Activated CD4-positive, alpha-beta T cell treated with anti-CD3 and anti-CD28 coated beads, Interleukin-2, amount 10 ng/mL, durations not matched to agents 7 days and 5 days (primary cell): ENCODE data around the gene LARGE1. TPM values are rescaled to one million over a fixed set of nuclear protein-coding genes. Genes with fewer than 3 reads are reported as not detected.

ENCODE experiments used
- CTCF ChIA-PET: fragments of 350-600 bp; sonication (Branson Sonifier 250); formaldehyde crosslinking; loops from one replicate; lab custom pipeline; 2021; ENCODE audit warnings: antibody characterized with exemption; lab: Charles Lee
- POLR2A ChIA-PET: fragments of 350-600 bp; sonication (Branson Sonifier 250); formaldehyde crosslinking; loops from one replicate; lab custom pipeline; 2021; ENCODE audit warnings: antibody characterized with exemption; lab: Charles Lee
- DNase-seq: peaks from one replicate; pipeline ENCODE4 v3.0.0-alpha.2; 2020
- H3K27ac Mint-ChIP-seq: one replicate; pipeline ENCODE4 v1.8.0; 2021; ENCODE audit warnings: mild to moderate bottlenecking, moderate library complexity, mixed read lengths
- H3K27me3 Mint-ChIP-seq: one replicate; pipeline ENCODE4 v1.8.0; 2021; ENCODE audit warnings: mixed read lengths
- H3K36me3 Mint-ChIP-seq: one replicate; pipeline ENCODE4 v1.8.0; 2021; ENCODE audit warnings: low read depth, mixed read lengths
- H3K4me1 Mint-ChIP-seq: one replicate; pipeline ENCODE4 v1.8.0; 2021; ENCODE audit warnings: mixed read lengths
- H3K4me3 Mint-ChIP-seq: one replicate; pipeline ENCODE4 v1.8.0; 2021; ENCODE audit warnings: mild to moderate bottlenecking, moderate library complexity, mixed read lengths
- H3K9me3 Mint-ChIP-seq: one replicate; pipeline ENCODE4 v1.8.0; 2021; ENCODE audit warnings: mixed read lengths
- total RNA-seq, 2 experiments: library from RNA; stranded (reverse); gene quantifications; one replicate each; pipeline ENCODE4 v1.2.3, GENCODE V29; 2021

Gene LARGE1
- total RNA-seq, 2 experiments from 2014 or later = 0.21 to 0.40 TPM

DNA sequence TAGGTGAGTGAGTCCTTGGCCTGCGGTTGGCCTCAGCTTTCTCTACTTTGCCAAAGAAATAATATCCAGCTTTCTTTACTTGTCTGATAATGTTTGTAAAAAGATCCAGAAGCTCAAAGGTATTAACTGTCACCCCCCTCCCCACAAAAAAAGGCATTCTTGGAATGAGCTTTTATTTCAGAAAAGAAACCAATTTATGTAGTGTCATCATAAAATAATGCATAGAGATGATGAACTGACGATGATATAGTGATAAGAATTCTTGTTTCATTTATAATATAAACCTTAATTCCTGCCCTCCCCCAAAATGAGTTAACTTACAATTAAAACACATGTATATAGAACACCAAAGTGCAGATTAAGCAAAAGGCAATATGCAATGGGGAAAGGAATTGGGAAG is 191.4 kb downstream of the LARGE1 start:
- H3K36me3 Mint-ChIP-seq = no peaks in the 10 kb centered on the region

DNA sequence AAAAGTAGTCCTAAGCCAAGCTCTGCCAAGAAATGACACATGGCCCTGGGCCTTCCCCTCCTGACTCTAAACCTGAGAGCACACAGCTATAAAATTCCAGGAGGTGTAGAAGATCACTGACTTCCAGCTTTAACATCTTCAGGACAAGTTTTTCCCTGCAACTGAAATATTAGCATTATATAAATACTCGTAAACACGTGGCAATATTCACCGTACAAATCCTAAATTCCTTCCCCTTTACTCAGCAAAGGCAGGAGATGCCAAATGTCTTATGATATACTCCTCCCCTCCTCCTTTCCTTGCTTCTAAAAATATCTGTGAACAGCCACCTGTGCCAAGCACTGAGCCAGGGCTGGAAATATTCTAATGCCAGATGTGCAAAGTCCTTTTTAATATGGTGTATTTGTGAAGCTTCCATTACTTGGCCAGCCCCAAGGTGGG is 194.0 kb downstream of the LARGE1 start:
- ChIA-PET POLR2A (interaction anchor here (0.7 kb wide), 1 partner anchor 1080 kb away, joined by 3 read pairs; no protein-coding TSS in a partner anchor), CTCF (no interaction called here)
- no peak for DNase-seq
- no peak overlapping the region for H3K27ac Mint-ChIP-seq
- H3K9me3 Mint-ChIP-seq = peaks cover 23% of the 10 kb centered on the region
- H3K4me1 Mint-ChIP-seq = no peaks in the 10 kb centered on the region
- H3K4me3 Mint-ChIP-seq = no peak overlapping the region
- no peaks in the 10 kb centered on the region for H3K27me3 Mint-ChIP-seq
- no peaks in the 10 kb centered on the region for H3K36me3 Mint-ChIP-seq

More for the DNA sequence above, 191.4 kb downstream of the LARGE1 start:
- CTCF ChIA-PET = no interaction called here
- no peak overlapping the region for H3K4me3 Mint-ChIP-seq
- no peak for DNase-seq
- POLR2A ChIA-PET = no interaction called here
- H3K27me3 Mint-ChIP-seq = no peaks in the 10 kb centered on the region
- H3K27ac Mint-ChIP-seq = no peak overlapping the region
- H3K4me1 Mint-ChIP-seq = no peaks in the 10 kb centered on the region
- peaks cover 24% of the 10 kb centered on the region for H3K9me3 Mint-ChIP-seq

DNA sequence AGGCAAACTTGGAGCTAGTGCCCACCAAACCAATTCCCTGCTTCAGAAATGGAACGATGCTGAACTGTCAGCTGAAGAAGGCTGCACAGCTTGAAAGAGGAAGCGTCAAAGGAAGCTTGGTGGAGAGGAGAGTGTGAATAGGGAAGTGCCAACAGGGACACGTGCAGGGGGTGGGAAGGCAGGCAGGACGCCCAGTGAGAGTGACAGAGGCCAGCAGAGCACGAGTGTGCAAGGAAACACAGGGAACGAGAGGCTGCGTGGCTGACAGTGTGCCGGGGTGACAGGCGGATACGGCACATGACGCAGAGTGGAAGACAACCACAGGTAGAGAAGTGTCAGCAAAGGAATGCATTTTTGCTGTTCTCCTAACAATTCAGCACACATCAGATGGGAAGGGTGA is 196.4 kb downstream of the LARGE1 start:
- H3K9me3 Mint-ChIP-seq = peaks cover 27% of the 10 kb centered on the region
- no peaks in the 10 kb centered on the region for H3K36me3 Mint-ChIP-seq
- POLR2A ChIA-PET = no interaction called here
- CTCF ChIA-PET = no interaction called here
- no peak overlapping the region for H3K27ac Mint-ChIP-seq
- H3K4me3 Mint-ChIP-seq = no peak overlapping the region
- no peaks in the 10 kb centered on the region for H3K27me3 Mint-ChIP-seq
- DNase-seq = no peak
- H3K4me1 Mint-ChIP-seq = no peaks in the 10 kb centered on the region

DNA sequence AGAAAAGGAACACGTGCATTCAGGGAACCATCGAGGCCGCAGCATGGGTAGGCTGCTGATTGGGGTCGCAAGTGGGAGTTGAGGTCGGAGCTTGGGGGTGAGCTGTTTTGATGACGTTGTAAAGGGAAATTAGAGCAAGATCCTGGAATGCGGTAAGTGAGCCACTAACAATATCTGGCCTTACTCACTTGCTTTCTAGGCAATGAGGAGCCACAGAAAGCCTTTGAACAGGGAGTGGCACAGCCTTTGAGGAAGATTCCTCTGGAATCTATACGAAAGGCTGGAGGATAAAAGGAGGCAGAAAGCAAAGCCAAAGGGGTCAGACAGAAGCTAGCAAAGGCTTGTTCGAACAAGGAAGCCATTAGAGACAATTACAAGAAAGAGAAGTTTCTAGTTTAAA is 197.5 kb downstream of the LARGE1 start:
- no peaks in the 10 kb centered on the region for H3K36me3 Mint-ChIP-seq
- no peak for DNase-seq
- no peaks in the 10 kb centered on the region for H3K4me1 Mint-ChIP-seq
- CTCF ChIA-PET = no interaction called here
- POLR2A ChIA-PET = no interaction called here
- no peak overlapping the region for H3K27ac Mint-ChIP-seq
- H3K27me3 Mint-ChIP-seq = no peaks in the 10 kb centered on the region
- H3K4me3 Mint-ChIP-seq = no peak overlapping the region
- peaks cover 34% of the 10 kb centered on the region for H3K9me3 Mint-ChIP-seq

DNA sequence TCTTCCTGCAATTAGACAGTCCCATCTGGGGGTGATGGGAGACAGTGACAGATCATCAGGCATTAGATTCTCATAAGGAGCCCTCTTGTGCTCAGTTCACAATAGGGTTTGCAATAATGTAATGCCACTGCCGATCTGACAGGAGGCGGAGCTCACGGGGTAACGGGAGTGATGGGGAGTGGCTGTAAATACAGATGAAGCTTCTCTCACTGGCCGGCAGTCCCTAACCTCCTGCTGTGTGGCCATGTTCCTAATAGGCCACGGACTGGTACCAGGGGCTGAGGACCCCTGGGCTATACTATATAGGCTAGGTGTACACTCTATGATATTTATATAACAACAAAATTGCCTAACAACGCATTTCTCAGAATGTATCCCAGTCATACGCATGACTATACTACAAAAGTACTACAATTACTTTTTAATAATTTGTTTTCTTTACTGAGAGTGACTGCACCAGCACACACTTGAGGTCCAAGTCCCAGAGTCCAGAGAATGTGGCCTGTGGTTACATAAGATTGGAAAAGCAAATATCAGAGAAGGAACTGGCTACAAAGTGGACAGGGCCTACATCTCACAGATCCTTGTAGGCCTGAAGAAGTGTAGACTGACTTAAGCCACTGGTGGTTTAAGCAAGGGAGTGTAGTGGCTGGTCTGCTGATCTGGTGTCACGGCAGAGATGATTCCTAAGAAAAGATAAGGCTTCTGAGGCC is 200.0 kb downstream of the LARGE1 start:
- Mint-ChIP-seq H3K27ac (no peak overlapping the region), H3K9me3 (peaks cover 35% of the 10 kb centered on the region), H3K36me3 (no peaks in the 10 kb centered on the region), H3K4me3 (no peak overlapping the region), H3K4me1 (no peaks in the 10 kb centered on the region), H3K27me3 (no peaks in the 10 kb centered on the region)
- no peak for DNase-seq
- CTCF ChIA-PET = no interaction called here
- POLR2A ChIA-PET = no interaction called here

DNA sequence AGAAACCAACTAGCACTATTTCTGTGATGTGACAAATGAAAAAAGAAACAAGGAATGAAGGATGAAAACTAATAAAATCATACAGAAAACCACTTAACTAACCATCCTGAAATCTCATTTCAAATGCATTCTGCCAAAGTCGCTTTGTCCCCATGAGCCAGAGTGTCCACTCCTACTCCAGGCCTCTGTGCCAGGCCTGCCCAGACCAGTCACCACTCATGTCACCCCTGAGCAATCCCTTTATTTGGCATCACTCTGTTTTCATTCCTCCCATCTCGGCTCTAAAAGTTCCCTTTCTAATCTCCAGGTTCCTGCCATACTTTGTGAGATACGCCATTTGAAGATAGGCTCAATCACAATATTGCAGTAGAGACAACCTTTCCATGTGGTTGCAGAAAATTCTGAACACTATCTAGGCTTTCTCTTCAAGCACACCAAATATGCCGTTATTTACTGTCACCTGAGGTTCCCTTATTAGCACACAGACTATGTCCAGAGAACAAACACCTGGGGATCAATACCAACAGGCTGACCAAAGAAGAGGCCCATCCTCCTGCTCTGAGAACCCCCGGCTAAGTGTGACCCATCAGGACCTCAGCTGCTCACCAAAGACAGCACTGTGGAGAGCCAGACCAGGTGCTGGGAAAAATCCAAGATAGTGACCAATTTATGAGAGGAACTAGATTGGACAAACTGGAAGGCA is 202.4 kb downstream of the LARGE1 start:
- Mint-ChIP-seq H3K4me1 (no peaks in the 10 kb centered on the region), H3K4me3 (no peak overlapping the region), H3K36me3 (no peaks in the 10 kb centered on the region), H3K9me3 (peaks cover 42% of the 10 kb centered on the region), H3K27me3 (no peaks in the 10 kb centered on the region), H3K27ac (no peak overlapping the region)
- DNase-seq = no peak
- ChIA-PET POLR2A (no interaction called here), CTCF (no interaction called here)

DNA sequence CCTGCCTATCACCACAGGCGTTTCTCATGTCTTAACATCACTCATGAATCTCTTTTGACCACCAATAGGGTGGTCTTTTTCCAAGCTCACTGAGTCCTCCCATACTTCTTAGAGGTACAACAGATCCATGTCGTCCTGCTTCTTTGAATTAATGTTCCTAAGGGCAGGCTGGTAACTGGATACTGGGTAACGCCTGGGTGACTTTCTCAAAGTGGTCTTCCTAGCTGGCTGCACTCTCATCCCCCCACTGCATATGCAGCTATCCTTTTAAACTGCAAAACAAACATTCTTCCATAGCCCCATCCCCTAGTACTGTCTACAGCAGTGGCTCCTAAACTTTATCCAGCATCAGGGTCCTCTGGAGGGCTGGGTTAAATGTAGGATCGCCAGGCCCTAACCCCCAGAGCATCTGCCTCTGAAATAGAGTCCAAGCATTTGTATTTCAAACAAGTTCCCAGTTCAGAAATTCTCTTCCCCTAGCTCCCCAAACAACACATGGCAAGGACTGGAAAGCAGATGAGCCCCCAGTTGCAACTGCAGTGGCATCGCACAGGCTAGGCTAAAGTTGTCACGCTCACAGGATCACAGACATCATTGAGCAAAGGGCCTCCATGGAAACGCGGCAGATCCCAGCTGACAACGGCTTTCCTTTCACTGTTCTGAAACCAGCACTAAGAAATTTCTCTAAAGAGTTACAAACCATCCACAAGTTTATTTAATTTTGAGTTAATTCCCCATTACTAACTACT is 204.9 kb downstream of the LARGE1 start:
- POLR2A ChIA-PET = no interaction called here
- no peak overlapping the region for H3K27ac Mint-ChIP-seq
- peaks cover 43% of the 10 kb centered on the region for H3K9me3 Mint-ChIP-seq
- H3K4me3 Mint-ChIP-seq = no peak overlapping the region
- DNase-seq = no peak
- CTCF ChIA-PET = no interaction called here
- H3K4me1 Mint-ChIP-seq = no peaks in the 10 kb centered on the region
- no peaks in the 10 kb centered on the region for H3K36me3 Mint-ChIP-seq
- no peaks in the 10 kb centered on the region for H3K27me3 Mint-ChIP-seq

DNA sequence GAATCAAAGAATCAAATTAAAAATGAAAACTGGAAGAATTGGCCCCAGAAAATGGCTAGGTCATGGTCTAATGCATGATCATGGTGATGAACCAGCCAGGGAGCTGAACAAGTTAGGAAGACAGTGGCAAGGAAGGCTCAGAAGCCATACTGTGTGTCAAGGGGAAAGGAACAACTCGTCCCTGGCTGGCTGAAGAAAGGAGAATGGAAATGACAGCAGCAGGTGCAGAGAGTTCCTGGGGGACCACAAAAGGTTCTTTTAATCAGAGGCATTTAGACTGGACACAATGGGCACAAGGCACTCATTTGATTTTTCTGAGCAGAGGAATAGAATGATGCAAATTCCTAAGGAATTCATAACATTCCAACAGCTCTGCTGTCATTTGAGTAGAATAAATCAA is 209.9 kb downstream of the LARGE1 start:
- Mint-ChIP-seq H3K4me3 (no peak overlapping the region), H3K27me3 (no peaks in the 10 kb centered on the region), H3K36me3 (no peaks in the 10 kb centered on the region), H3K9me3 (peaks cover 29% of the 10 kb centered on the region), H3K4me1 (no peaks in the 10 kb centered on the region), H3K27ac (no peak overlapping the region)
- POLR2A ChIA-PET = no interaction called here
- CTCF ChIA-PET = interaction anchor here (0.6 kb wide), 1 partner anchor 21 kb away, joined by 5 read pairs; no protein-coding TSS in a partner anchor
- no peak for DNase-seq

DNA sequence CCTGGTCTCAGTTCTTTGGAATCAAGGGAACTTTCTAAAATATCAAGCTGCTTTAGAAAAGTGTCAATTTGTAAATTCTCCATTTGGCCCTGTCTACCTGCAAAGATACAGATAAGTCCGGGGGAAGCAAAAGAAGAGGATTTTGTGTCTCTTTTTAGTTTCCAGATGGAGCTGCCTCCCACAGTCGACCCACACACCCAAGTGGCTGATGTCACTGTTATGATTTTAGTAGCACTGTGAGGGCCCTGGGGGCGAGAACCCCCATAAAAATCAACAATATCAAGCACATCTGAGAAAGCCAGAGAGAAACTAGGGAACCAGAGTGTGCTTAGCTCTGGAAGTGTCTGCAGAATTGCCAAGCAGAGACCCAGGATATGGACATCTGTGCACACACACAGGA is 212.7 kb downstream of the LARGE1 start:
- Mint-ChIP-seq H3K9me3 (peaks cover 25% of the 10 kb centered on the region), H3K4me1 (no peaks in the 10 kb centered on the region), H3K27ac (no peak overlapping the region), H3K36me3 (no peaks in the 10 kb centered on the region), H3K4me3 (no peak overlapping the region), H3K27me3 (no peaks in the 10 kb centered on the region)
- ChIA-PET POLR2A (no interaction called here), CTCF (no interaction called here)
- no peak for DNase-seq

DNA sequence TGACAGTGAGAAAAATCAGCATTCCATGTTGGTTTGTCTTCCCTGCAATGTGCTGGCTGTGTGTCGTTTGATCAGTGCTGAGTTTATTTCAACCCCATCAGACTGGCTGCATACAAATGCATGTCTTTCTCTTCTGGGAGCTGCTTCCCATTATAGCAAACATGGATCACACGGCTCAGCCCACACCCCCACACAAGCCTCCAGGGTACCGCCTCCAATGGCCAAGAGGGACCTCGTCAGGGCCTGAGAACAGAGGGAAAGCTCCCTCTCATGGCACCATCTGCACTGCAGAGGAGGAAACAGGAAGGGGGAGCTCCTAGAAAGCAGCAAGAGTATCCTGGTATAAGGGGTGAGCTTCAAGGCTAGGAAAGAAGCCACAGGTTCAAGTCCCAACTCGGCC is 214.2 kb downstream of the LARGE1 start:
- CTCF ChIA-PET = no interaction called here
- Mint-ChIP-seq H3K27ac (no peak overlapping the region), H3K27me3 (no peaks in the 10 kb centered on the region), H3K4me3 (no peak overlapping the region), H3K4me1 (no peaks in the 10 kb centered on the region), H3K36me3 (no peaks in the 10 kb centered on the region), H3K9me3 (peaks cover 21% of the 10 kb centered on the region)
- DNase-seq = no peak
- POLR2A ChIA-PET = no interaction called here

DNA sequence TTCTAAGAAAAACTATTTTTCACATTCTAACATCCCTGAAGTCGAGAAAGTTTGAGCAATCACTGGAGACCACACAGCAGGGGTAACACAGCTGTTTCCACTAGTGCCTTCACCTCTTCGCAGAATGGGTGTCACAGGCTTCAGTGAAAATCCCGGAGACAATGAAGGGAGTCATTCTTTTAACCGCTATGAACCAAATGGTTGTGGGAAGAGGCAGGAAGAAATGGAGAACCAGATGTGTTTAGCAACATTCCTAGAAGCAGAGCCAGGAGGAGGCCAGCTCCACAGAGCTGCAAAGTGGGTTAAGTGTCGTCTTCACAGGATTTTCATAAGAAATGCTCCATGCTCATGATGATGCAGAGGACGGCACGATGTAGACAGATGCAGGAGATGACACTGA is 221.1 kb downstream of the LARGE1 start:
- POLR2A ChIA-PET = no interaction called here
- DNase-seq = no peak
- H3K36me3 Mint-ChIP-seq = no peaks in the 10 kb centered on the region
- no peaks in the 10 kb centered on the region for H3K27me3 Mint-ChIP-seq
- no peak overlapping the region for H3K27ac Mint-ChIP-seq
- no peak overlapping the region for H3K4me3 Mint-ChIP-seq
- CTCF ChIA-PET = interaction anchor here (0.8 kb wide), 1 partner anchor 49 kb away, joined by 3 read pairs; no protein-coding TSS in a partner anchor
- peaks cover 24% of the 10 kb centered on the region for H3K9me3 Mint-ChIP-seq
- H3K4me1 Mint-ChIP-seq = no peaks in the 10 kb centered on the region

DNA sequence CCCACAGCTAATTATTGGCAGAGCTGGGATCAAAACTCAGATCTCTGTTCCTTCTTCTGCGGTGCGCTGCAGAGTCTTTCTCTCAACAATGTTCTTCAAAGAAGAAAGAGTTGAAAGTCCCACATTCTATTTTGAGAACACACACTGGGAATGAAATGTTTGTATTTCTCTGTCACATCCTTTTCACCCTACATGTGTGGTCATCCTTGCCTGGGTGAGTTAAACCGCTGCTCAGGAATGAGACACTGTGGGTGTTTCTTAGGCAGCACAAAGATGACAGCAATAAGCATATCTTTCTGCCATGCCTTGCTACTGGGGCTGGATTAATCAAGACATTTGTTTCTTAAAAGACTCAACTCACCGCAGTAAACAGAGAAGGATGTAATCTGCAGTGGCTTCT is 222.6 kb downstream of the LARGE1 start:
- POLR2A ChIA-PET = no interaction called here
- Mint-ChIP-seq H3K36me3 (no peaks in the 10 kb centered on the region), H3K27me3 (no peaks in the 10 kb centered on the region), H3K4me1 (no peaks in the 10 kb centered on the region), H3K27ac (no peak overlapping the region), H3K9me3 (peaks cover 24% of the 10 kb centered on the region), H3K4me3 (no peak overlapping the region)
- DNase-seq = no peak
- CTCF ChIA-PET = interaction anchor here (0.6 kb wide), 1 partner anchor 331 kb away, joined by 4 read pairs; no protein-coding TSS in a partner anchor
